Motor neuron (in vitro differentiated cells): ENCODE results near the gene C1QL2. TPM values are rescaled to one million over a fixed set of nuclear protein-coding genes. Genes with fewer than 3 reads are reported as not detected.

Source experiments
- ATAC-seq, 8 experiments: fragments of 200-7000 bp; cut with Tn5 transposase; replicated peaks in 6 of 8; 2 replicates each; pipeline ENCODE4 v1.8.0; 2021; ENCODE audit warnings: mild to moderate bottlenecking in 8 of 8, moderate library complexity in 8 of 8
- H3K27ac ChIP-seq, 2 donors: fragments of 250-450 bp; sonication (Bioruptor Pico); 2 replicates each; pipeline ENCODE4 v1.9.0; 2021; ENCODE audit warnings: antibody characterized with exemption in 2 of 2, mild to moderate bottlenecking in 2 of 2, moderate library complexity in 1 of 2
- H3K4me1 ChIP-seq, 2 donors: fragments of 250-450 bp; sonication (Bioruptor Pico); replicated peaks in 1 of 2; 2 replicates each; pipeline ENCODE4 v1.6.1; 2021; ENCODE audit warnings: antibody characterized with exemption in 2 of 2, mild to moderate bottlenecking in 2 of 2, moderate library complexity in 1 of 2
- H3K4me3 ChIP-seq, 5 donors: fragments of 250-450 bp; sonication (Bioruptor Pico); 2 replicates each; pipeline ENCODE4 v1.9.0; 2021; ENCODE audit warnings: antibody characterized with exemption in 5 of 5, mild to moderate bottlenecking in 5 of 5, moderate library complexity in 4 of 5
- WGBS, 10 experiments: fragments of 450-650 bp; shearing (Covaris generic); methylation state at CpG; one replicate each; pipeline ENCODE4 v1.0.0; 2022; 5-methylcytosine and 5-hydroxymethylcytosine counted together
- in situ Hi-C, 9 experiments: fragments of 400-800 bp; cut with MboI; loops; one replicate each; pipeline ENCODE4 v1.15.0; 2021; ENCODE audit warnings: low sequenced_read_pairs in 9 of 9, low pct_unique_long_range_greater_than_20kb in 2 of 9; ENCODE audit not compliant: unreplicated experiment in 9 of 9
- total RNA-seq, 8 experiments: library from RNA; unstranded; fragments of 300-600 nt; gene quantifications; 2 replicates each; pipeline versions ENCODE4 v1.2.3 to v1.2.4, GENCODE V29; 2022

The C1QL2 gene
- total RNA-seq, result under 1 TPM in 6 of 8 experiments, not detected in 2; 0.08 to 0.85 (median 0.18) TPM

DNA sequence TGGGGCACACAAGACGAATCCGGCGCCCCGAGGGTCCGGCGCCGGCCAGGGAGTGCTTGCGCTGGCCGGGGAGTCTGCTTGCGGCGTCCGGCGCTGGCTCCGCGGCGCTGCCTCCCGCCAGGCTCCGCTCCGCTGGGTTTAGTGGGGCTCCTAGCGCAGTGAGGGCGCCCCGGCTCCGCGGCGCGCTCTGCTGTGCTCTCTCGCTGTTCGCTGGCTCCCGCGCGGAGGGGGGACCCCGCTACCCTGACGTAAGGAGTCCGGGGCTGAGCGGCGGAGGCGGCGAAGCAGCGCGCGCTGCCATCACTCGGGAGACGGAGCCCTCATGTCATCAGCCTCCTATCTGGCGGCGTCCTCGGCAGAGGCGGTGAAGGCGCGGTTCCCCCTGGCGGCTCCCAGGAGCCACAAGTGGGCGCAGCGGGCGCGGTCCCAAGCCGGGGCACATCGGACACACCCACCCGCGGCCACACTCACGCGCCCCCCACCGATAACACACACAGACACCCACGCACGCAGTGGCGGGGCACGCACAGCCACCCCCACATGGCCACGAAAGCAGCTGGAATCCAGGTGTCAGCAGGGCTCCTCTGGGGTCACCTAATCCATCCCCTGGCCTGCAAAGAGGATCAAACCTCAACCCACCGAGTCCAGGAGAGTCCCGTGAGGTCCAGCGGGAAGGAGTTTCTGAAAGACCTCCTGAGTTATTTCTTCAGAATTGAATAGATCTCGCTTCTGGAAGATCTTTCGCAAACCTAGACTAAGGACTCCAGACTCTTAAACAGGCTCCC lies at the start of gene C1QL2:
TSS of gene C1QL2 (minus strand) at position 189 of the 785 bp plus-strand sequence. CDS start 482 bp downstream, outside the sequence.
- H3K4me1 ChIP-seq, result peaks cover 3 to 10% of the 10 kb centered on the region in 2 donors
- ATAC-seq, result peak in 7 of 8 experiments; percentile 9 to 96 (median 95)
- H3K27ac ChIP-seq, result no peak within 1 kb of the TSS
- peak within 1 kb of the TSS; percentile 16 to 38 (median 31) for H3K4me3 ChIP-seq
- 0 to 70% (median 7%) methylated on average over 1 to 19 of the region's 71 CpGs; no CpG with 5 or more reads in 3 of the 10 experiments for WGBS, 10 experiments
- in situ Hi-C loops, result loop anchor here in 1 of 9 experiments (25.0 kb wide), 1 partner anchor 271 kb away; no protein-coding TSS in a partner anchor

DNA sequence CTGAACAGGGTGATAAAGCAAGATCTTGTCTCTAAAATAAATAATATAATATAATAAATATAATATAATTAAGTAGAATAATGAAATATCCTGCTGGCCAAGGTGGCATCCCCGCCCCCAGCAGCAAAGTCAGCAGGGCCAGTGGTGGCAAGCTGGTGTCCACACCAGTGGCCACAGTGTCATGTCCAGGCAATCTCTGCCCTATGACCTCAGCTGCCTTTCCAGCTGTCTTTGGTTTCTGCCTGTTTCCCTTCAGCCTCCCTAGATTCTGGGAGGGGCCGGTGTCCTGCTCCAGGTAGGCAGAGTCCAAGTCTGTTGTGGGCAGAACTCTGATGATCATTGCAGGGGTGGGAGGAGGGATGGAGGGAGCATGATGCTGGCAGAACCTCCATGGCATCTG lies 48.9 kb upstream of the C1QL2 start:
- Histone ChIP-seq H3K27ac (no peak overlapping the region), H3K4me3 (no peak overlapping the region), H3K4me1 (no peaks in the 10 kb centered on the region)
- in situ Hi-C loops, result no loop called here
- WGBS, 10 experiments, result 33 to 93% (median 72%) methylated on average over 1 to 2 of the region's 2 CpGs; no CpG with 5 or more reads in 6 of the 10 experiments
- no peak for ATAC-seq

DNA sequence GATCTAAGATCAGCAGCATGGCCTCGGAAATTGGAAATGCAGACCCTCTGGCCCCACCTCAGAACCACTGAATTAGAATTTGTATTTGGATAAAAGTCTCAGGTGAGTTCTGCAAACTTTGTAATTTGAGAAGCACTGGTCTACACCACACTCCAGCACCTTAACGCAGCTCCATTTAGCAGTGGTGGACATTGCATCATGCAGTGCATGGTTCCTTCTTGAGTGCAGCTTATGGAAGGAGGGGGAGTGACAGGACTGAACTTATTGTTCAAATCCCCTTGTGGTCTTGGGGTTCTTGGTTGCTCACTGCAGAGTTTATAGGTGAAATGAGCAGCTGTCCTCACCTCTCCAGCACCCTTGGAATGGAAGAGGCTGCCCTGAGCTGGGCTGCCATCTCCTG lies 47.6 kb upstream of the C1QL2 start:
- no peak overlapping the region for H3K4me3 ChIP-seq
- no peak overlapping the region for H3K27ac ChIP-seq
- ATAC-seq, result no peak
- WGBS, 10 experiments, result 71 to 100% (median 83%) methylated on average over 1 to 2 of the region's 2 CpGs; no CpG with 5 or more reads in 5 of the 10 experiments
- in situ Hi-C loops, result no loop called here
- no peaks in the 10 kb centered on the region for H3K4me1 ChIP-seq

DNA sequence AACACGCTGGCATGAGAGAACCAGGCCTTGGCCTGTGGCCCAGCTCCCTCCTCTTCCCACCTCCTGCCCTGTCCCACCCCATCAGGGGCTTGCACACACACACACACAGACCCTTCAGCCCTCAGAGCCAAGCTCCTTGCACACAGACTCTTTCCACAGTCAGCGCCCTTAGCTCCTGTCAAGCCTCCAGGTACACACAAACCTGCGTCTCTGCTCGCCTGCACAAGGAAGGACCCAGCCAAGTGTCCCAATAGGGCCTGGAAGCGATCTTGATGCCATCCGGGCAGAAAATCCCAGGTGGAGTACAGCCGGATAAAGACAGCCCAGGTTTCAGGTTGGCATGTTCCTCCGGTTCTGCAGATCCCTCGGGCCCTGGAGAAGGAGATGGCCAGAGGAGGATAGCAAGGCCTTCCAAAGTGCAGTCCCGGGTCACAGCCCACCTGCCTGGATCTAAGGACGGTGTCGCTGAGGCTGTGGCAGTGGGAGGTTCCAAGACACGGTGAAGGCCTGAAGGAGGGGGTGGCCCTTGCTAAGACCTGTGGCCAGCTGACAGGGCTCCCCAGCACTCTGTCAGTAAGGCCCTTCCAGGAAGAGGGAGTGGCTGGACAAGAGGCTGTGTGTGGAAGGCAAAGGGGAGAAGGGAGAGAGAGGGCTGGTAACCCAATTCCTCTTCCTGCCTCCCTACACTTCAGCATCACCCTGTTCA lies 46.6 kb upstream of the C1QL2 start:
- peak in 2 of 8 experiments; percentile 50 to 61 for ATAC-seq
- Histone ChIP-seq H3K27ac (no peak overlapping the region), H3K4me1 (no peaks in the 10 kb centered on the region), H3K4me3 (no peak overlapping the region)
- WGBS, 10 experiments, result 40 to 100% (median 78%) methylated on average over 1 to 4 of the region's 13 CpGs; no CpG with 5 or more reads in 2 of the 10 experiments
- in situ Hi-C loops, result no loop called here

DNA sequence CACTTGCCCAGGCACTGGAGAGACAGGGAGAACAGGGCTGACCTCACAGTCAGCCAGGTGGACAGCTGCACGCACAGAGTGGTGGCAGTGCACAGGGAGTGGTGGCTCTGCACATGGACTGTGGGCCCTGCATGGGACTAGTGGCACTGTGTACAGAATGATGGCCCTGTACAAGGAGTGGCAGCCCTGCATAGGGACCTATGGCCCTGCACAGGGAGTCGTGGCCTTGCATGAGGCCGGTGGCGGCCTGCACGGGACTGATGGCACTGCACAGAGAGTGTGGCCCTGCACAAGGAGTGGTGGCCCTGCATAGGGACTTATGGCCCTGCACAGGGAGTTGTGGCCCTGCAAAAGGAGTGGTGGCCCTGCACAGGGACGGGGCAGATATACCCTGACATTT lies 46.0 kb upstream of the C1QL2 start:
- H3K4me1 ChIP-seq, result no peaks in the 10 kb centered on the region
- H3K27ac ChIP-seq, result no peak overlapping the region
- no peak for ATAC-seq
- H3K4me3 ChIP-seq, result no peak overlapping the region
- 49 to 100% (median 100%) methylated on average over 1 to 2 of the region's 6 CpGs; no CpG with 5 or more reads in 6 of the 10 experiments for WGBS, 10 experiments
- in situ Hi-C loops, result no loop called here

DNA sequence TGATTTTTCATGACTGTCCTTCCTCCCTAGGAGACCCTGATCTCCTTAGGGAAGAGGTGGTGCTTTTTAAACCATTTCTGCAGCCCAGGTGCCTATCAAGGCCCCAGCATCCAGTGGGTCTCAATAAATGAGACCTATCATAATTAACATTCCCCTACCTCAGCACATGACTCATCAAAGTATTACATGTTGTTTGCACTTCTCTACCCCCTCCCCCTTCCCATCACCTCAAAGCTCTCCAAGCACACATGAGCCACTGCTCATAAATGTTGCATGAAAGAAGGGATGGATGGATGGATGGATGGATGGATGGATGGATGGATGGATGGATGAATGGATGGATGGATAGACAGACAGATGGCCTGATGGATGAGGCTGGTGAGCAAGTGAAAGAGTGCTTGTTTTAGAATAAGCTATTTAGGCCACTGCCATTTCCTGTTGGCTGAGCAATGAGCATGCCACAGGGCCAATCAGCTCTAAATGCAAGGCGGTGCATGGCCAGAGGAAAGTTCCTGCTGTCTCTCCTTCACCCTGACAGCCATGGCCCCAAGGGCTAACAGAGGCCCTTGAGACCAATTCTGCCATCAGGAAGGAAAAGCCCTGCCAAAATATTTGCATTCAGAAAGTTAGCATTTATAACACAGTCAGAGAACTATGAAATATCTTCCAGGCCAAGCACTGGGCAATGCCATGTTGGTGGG lies 44.2 kb upstream of the C1QL2 start:
- 57 to 100% (median 100%) methylated on average over 1 of the region's 1 CpG; no CpG with 5 or more reads in 7 of the 10 experiments for WGBS, 10 experiments
- Histone ChIP-seq H3K4me3 (no peak overlapping the region), H3K4me1 (no peaks in the 10 kb centered on the region), H3K27ac (no peak overlapping the region)
- peak in 3 of 8 experiments; percentile 27 to 46 (median 45) for ATAC-seq
- in situ Hi-C loops, result no loop called here

DNA sequence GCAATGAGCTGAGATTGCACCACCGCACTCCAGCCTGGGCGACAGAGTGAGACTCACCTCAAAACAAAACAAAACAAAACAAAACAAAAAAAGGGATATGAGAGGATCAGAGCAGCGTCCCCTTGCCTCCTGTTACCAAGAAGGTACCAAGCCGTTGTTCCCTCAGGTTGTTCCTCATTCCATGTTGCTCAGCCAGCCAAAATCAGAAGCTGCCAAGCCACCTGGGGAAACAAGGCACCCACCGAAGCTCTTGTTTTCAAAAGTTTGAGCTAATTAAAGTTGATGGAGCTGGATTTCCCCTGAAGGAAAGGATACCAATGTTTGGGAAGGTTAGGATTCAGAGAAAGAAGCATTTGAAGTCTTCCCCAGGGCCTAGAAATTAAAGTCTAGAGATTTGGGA lies 43.3 kb upstream of the C1QL2 start:
- in situ Hi-C loops, result no loop called here
- no peak for ATAC-seq
- WGBS, 10 experiments, result 25 to 90% (median 70%) methylated on average over 1 to 3 of the region's 5 CpGs; no CpG with 5 or more reads in 2 of the 10 experiments
- H3K4me3 ChIP-seq, result no peak overlapping the region
- H3K27ac ChIP-seq, result no peak overlapping the region
- H3K4me1 ChIP-seq, result peaks cover 0 to 3% of the 10 kb centered on the region in 2 donors

DNA sequence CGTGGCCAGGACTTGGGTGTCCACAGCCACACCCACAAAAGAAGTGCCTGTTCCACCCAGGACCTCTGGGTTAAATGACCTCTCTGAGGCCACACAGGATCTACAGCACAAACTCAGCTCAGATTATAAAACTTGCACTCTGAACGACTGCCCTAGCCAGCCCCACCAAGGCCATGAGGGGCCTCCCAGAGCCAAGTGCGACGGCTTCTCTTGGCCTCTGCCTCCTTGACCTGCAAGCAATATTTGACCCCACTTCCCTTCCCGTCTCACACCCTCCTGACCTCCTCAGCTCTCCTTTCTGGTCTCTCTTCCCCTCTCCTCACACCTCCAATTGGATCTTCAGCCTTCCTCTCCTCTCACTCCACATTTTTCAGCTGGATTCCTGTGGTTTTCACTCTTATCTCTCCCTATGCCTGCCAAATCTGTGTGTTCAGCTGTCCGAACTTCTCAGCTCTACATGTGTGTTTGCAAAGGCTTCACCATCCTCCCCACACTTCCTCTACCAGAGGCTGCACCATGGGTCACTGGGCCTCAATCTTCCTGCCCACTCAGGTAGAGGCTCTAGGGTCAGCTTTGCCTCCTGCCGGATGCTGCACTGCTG lies 39.8 kb upstream of the C1QL2 start:
- in situ Hi-C loops, result loop anchor here in 1 of 9 experiments (25.0 kb wide), 2 partner anchors 186 to 311 kb away; no protein-coding TSS in a partner anchor
- peak in 1 of 8 experiments; percentile 24 for ATAC-seq
- WGBS, 10 experiments, result 70 to 88% (median 78%) methylated on average over 2 to 6 of the region's 7 CpGs; no CpG with 5 or more reads in 3 of the 10 experiments
- Histone ChIP-seq H3K4me1 (peaks cover 0 to 10% of the 10 kb centered on the region in 2 donors), H3K4me3 (no peak overlapping the region), H3K27ac (no peak overlapping the region)

DNA sequence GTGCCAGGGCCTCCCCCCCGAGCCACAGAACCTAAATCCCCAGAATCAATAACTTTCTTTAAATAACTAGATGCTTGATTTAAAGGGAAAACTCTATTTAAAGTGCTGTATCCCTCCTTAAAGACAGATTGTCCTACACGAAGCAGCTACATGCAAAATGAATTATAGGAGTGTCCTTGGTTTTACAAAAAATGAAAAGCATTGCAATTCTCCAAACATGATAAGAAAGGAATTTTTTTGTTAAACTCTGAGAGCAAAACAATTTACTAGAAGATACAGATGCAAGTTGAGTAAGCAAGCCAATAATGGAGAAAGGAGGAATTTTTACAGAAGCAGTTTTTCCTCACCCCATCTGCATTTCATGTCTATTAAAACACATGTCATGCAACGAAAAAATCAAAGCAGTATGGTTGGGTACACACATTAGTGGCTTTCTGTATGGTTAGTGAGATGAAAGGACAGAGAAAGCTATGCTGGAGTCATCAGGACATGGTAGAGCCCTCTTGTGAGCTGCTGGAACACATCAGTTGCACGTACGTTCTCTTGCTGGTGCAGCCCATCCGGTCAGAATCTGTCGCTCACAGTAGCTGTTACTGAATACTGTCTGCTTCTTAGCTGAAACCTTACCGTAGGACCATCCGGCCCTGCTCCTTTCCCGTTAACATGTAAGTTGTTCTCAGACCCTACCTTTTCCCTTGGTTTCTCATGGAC lies 39.1 kb upstream of the C1QL2 start:
- peak in 2 of 8 experiments; percentile 25 to 40 for ATAC-seq
- 6 to 75% (median 60%) methylated on average over 2 to 10 of the region's 10 CpGs; no CpG with 5 or more reads in 1 of the 10 experiments for WGBS, 10 experiments
- H3K27ac ChIP-seq, result no peak overlapping the region
- in situ Hi-C loops, result loop anchor here in 1 of 9 experiments (25.0 kb wide), 2 partner anchors 185 to 310 kb away; no protein-coding TSS in a partner anchor
- H3K4me3 ChIP-seq, result no peak overlapping the region
- H3K4me1 ChIP-seq, result peaks cover 0 to 10% of the 10 kb centered on the region in 2 donors

DNA sequence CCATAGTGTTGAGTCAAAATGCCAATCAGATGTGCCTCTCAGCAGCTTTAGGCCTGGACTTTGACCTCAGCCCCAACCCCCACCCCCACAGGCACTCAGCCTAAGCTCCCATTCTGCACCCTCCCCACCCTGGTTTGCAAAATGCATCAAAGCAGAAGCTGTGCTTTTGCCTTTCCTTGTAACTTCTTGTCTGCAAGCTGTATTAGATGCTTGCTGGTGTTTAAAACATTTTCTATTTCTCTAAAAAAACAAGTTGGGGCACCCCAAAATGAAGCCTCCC lies 38.5 kb upstream of the C1QL2 start:
- peaks cover 0 to 10% of the 10 kb centered on the region in 2 donors for H3K4me1 ChIP-seq
- no peak overlapping the region for H3K27ac ChIP-seq
- in situ Hi-C loops, result loop anchor here in 1 of 9 experiments (25.0 kb wide), 2 partner anchors 185 to 310 kb away; no protein-coding TSS in a partner anchor
- ATAC-seq, result peak in 1 of 8 experiments; percentile 53
- no peak overlapping the region for H3K4me3 ChIP-seq

DNA sequence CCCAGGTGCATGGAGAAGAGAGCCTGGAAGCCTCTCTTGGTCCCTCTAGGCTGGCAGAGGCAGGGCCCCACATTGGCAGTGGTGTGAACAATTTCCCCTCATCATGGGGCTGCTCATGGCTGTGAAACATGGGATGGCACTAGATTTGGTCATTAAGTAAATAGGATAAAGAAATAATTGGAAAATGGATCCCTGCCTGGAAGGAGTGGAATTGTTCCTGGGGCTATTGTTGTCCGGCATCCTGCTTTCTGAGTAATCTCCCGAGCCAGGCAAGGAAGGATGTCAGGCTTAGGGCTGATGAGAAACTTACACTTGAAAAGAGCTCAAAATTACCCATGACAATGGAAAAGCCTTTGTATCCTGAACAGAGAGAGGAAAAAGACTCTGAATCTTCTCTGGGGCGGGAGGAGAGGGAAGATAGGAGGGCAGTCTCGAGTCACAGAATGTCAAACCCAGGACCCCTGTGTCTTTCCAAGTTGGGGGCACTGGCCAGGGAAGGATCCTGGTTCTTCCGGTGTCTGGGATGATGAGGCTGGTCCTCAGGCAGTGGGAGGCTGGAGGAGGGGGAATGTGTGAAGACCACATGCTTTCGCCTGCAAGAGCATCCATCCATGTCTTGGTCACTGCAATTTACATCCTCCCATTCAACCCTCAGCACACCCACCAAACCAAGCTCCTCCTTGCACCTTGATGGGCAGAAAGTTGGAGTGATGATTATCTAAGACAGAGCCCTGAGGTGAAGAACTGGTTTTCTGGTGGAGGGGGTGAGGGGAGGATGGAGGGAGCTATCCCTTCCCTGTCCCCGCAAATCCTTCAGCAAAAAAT lies 38.0 kb upstream of the C1QL2 start:
- in situ Hi-C loops, result loop anchor here in 1 of 9 experiments (25.0 kb wide), 2 partner anchors 184 to 309 kb away; no protein-coding TSS in a partner anchor

More for the DNA sequence above, 38.0 kb upstream of the C1QL2 start:
- 0 to 37% (median 24%) methylated on average over 1 to 5 of the region's 7 CpGs; no CpG with 5 or more reads in 2 of the 10 experiments for WGBS, 10 experiments
- H3K4me3 ChIP-seq, result no peak overlapping the region
- no peak overlapping the region for H3K27ac ChIP-seq
- peak in 1 of 8 experiments; percentile 28 for ATAC-seq
- peaks cover 0 to 10% of the 10 kb centered on the region in 2 donors for H3K4me1 ChIP-seq
